Rectal smooth muscle tissue (tissue), 1 donor: Measurements from ENCODE around the gene FAM83B.
"Not testable (repeated sequence)": the region's sequence is repeated elsewhere in the genome, so short reads cannot be mapped to it uniquely, and the experiment has no call there.

Source experiments
- H3K27ac ChIP-seq: one replicate; pipeline ENCODE4 v1.7.0; 2013; ENCODE audit warnings: low read depth, low read length, inconsistent platforms
- H3K27me3 ChIP-seq: one replicate; pipeline ENCODE4 v1.7.0; 2013; ENCODE audit warnings: low read length; ENCODE audit not compliant: control insufficient read depth, insufficient read depth
- H3K36me3 ChIP-seq: one replicate; pipeline ENCODE4 v1.7.0; 2013; ENCODE audit warnings: low read length; ENCODE audit not compliant: control insufficient read depth, insufficient read depth
- H3K4me1 ChIP-seq: one replicate; pipeline ENCODE4 v1.7.0; 2013; ENCODE audit warnings: low read length; ENCODE audit not compliant: control insufficient read depth, insufficient read depth
- H3K4me3 ChIP-seq: one replicate; pipeline ENCODE4 v1.7.0; 2013; ENCODE audit warnings: low read length
- H3K9ac ChIP-seq: one replicate; pipeline ENCODE4 v1.7.0; 2013; ENCODE audit warnings: low read length

FAM83B gene, protein sequence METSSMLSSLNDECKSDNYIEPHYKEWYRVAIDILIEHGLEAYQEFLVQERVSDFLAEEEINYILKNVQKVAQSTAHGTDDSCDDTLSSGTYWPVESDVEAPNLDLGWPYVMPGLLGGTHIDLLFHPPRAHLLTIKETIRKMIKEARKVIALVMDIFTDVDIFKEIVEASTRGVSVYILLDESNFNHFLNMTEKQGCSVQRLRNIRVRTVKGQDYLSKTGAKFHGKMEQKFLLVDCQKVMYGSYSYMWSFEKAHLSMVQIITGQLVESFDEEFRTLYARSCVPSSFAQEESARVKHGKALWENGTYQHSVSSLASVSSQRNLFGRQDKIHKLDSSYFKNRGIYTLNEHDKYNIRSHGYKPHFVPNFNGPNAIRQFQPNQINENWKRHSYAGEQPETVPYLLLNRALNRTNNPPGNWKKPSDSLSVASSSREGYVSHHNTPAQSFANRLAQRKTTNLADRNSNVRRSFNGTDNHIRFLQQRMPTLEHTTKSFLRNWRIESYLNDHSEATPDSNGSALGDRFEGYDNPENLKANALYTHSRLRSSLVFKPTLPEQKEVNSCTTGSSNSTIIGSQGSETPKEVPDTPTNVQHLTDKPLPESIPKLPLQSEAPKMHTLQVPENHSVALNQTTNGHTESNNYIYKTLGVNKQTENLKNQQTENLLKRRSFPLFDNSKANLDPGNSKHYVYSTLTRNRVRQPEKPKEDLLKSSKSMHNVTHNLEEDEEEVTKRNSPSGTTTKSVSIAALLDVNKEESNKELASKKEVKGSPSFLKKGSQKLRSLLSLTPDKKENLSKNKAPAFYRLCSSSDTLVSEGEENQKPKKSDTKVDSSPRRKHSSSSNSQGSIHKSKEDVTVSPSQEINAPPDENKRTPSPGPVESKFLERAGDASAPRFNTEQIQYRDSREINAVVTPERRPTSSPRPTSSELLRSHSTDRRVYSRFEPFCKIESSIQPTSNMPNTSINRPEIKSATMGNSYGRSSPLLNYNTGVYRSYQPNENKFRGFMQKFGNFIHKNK

DNA sequence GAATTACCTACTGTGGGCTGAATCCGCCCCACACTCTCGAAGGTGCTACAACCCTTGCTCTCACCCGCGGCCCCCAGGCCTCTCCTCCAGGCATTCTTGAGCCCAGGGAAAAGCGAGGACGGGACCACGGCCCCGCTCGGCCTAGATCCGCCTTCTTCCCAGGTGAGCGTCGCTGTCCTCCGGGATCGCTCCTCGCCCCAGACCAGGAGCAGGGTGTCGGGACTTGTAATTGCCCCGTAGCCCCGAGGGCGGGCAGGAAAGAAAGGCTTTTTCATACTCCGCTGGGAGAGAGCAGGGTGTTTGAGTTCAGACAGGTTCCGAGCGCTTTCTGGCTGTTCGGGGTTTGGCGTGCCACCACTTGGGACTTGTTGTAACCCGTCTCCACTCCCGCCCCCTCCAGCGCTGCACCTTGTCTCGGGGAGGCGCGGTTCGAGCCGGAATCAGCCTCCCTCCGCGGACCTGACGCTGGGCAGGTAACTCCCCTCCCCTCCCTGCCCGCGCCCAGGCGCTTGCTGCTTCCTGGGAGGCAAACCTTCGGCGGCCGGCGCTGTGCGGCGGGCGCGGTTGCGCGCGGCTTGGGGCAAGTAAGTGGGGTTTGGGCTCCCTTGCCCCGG lies at the start of gene FAM83B:
Gene FAM83B (plus strand): TSS at position 529 of the 614 bp plus-strand sequence. CDS start 23,476 bp downstream, outside the sequence.
- Histone ChIP-seq H3K4me1 (no peaks in the 10 kb centered on the region), H3K4me3 (peak within 1 kb of the TSS; percentile 61), H3K36me3 (no peaks in the 10 kb centered on the region), H3K27me3 (no peaks in the 10 kb centered on the region), H3K27ac (no peak within 1 kb of the TSS), H3K9ac (no peak within 1 kb of the TSS)

DNA sequence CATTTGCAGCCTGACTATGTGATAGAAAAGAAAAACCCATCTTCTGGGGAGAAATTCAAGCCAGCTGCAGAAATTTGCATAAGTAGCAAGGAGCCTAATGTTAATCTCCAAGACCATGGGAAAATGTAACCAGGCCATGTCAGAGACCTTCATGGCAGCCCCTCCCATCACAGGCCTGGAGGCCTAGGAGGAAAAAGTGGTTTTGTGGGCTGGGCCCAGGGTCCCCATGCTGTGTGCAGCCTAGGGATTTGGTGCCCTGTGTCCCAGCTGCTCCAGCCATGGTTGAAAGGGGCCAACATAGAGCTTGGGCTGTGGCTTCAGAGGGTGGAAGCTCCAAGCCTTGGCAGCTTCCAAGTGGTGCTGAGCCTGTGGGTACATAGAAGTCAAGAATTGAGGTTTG lies 49.7 kb upstream of the FAM83B start:
- not testable (repeated sequence) for H3K27ac ChIP-seq, H3K27me3 ChIP-seq, H3K4me3 ChIP-seq, H3K36me3 ChIP-seq, H3K4me1 ChIP-seq, H3K9ac ChIP-seq

DNA sequence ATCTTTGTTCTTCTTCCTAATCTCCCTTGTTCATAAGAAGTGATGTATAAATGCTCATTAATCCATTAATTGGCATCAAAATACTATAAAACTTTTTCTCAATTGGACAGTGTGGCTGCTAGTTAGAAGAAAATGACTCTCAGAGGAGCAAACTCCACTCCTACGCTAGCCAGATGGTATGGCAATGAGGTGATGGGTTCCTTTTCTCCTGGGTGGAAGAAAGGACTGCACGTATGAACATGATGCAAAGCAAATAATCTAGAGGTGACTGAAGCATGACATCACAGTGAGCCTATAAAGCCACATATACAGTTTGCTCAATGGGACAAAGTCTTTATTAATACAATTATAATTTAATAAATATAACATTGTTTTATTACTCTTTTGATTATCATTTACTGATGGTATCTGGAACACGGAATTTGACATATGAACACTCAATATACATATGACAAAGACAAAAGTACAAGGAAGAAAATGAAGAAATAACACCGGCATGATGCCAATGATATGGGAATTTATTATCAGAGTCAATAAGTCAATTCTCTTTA lies 46.4 kb upstream of the FAM83B start:
- H3K36me3 ChIP-seq: no peaks in the 10 kb centered on the region
- no peak overlapping the region for H3K27ac ChIP-seq
- H3K4me3 ChIP-seq: no peak overlapping the region
- H3K4me1 ChIP-seq: no peaks in the 10 kb centered on the region
- H3K27me3 ChIP-seq: no peaks in the 10 kb centered on the region
- no peak overlapping the region for H3K9ac ChIP-seq

DNA sequence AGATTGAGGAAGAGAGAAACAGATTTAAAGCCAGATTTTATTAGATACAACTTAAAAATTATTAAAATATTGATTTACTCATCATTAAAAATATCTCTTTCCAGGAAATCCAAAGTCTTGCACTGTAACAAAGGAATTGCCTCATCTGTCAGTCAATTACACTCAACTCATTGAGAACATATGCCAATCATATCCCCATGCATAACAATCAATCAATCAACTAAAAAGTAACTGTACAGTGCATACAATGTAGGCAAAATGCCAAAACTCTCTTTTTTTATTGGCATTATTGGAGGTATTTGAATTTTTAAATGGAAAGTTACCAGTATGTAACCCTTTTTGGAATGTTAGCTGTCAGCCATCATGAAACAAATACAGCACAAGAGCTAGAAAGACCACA lies 45.3 kb upstream of the FAM83B start:
- Histone ChIP-seq H3K36me3 (no peaks in the 10 kb centered on the region), H3K27ac (no peak overlapping the region), H3K9ac (no peak overlapping the region), H3K4me3 (no peak overlapping the region), H3K27me3 (no peaks in the 10 kb centered on the region), H3K4me1 (no peaks in the 10 kb centered on the region)

DNA sequence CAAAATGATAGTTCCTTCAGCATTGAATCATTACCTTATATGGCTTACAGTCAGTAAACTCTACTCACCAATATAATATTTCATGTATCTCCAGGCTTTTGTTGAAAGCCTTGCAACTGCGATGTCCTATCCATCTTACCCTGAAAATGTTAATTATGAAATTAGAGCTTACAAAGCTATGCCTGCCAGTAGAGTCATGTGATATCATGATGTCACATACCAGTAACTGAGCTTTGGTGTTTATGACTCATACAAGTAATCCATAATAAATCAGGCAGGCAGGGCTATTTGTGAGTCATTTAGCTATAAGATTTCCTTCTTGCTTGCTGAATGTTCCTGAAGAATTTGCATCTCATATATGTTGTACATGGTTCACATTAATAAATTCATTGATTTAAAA lies 44.9 kb upstream of the FAM83B start:
- H3K4me1 ChIP-seq: no peaks in the 10 kb centered on the region
- no peaks in the 10 kb centered on the region for H3K36me3 ChIP-seq
- no peaks in the 10 kb centered on the region for H3K27me3 ChIP-seq
- no peak overlapping the region for H3K27ac ChIP-seq
- no peak overlapping the region for H3K4me3 ChIP-seq
- no peak overlapping the region for H3K9ac ChIP-seq

DNA sequence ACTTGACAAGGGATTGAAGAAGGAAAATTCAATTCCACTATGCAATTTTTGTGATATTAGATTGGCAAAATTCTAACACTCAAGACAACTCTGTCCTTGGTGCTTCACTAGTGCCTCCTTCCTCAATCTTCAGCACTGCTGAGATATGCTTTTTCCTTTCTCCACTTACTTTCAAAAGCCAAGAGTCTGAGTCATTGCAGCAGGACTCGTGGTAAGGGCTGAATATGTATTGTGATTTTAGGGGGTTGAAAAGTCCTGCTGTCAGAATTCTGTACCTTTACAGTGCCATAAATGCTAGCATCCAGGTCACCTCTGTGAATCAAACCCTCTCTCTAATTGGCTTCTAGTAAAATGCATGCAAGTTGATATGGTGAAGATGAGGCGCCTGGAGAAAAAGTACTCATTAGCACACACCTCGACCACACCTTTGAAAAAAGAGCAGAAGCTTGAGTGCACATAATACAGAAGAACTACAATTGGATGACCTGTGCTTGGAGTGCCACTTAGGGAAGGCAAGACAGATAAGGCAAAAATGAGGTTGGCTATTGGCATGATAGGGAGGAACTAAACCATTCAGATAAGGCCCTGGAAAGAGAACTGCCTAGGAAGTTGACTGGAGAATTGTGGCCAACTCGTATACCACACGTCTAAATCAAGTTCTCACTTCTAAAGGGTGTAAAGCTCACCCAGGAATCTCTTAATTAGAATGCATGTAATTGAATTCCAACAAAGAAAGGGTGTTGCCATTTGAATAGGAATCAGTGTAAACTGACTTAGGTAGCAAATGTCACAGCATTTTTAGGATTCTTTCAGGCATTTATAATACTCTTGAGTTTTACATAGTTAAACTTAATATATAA lies 43.6 kb upstream of the FAM83B start:
- no peak overlapping the region for H3K4me3 ChIP-seq
- no peak overlapping the region for H3K27ac ChIP-seq
- H3K27me3 ChIP-seq: no peaks in the 10 kb centered on the region
- H3K4me1 ChIP-seq: no peaks in the 10 kb centered on the region
- no peak overlapping the region for H3K9ac ChIP-seq
- no peaks in the 10 kb centered on the region for H3K36me3 ChIP-seq

DNA sequence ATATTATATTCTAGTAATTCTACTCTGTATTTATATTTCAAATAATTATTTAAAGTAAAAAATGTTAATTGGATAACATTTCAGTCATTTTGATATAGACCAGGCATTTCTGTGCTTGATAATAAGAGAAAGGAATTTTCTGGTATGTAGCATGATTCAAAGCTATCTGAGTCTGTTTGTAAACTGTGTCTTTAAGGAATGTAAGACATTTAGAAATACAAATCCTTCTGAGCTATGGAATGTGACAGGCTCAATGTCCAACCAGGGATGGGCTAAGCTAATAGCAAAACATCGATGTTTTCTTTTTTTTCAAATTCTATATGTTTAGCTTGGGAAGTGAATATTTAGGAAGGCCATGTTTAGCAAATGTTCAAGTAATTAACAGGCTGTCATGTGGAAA lies 41.5 kb upstream of the FAM83B start:
- H3K4me1 ChIP-seq: no peaks in the 10 kb centered on the region
- H3K27me3 ChIP-seq: no peaks in the 10 kb centered on the region
- H3K9ac ChIP-seq: no peak overlapping the region
- no peak overlapping the region for H3K27ac ChIP-seq
- no peaks in the 10 kb centered on the region for H3K36me3 ChIP-seq
- H3K4me3 ChIP-seq: no peak overlapping the region

DNA sequence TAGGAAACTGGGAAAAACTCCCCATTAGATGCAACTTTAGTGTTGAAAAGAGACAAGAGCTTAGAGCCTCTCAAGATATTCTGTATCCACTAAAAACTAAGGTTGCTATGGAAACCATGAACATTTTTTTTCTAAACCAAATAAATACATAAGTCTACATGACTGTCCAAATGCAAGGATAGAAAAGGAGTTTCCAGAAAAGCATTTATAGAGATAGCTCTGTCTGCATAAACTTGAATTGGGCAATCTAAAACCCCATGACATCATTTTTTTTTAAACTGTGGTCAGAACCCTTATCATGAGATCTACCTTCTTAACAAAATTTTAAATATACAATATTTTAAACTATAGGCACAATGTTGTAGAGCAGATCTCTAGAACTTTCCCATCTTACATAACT lies 36.4 kb upstream of the FAM83B start:
- Histone ChIP-seq H3K27ac (no peak overlapping the region), H3K9ac (no peak overlapping the region), H3K27me3 (no peaks in the 10 kb centered on the region), H3K4me1 (no peaks in the 10 kb centered on the region), H3K4me3 (no peak overlapping the region), H3K36me3 (no peaks in the 10 kb centered on the region)

DNA sequence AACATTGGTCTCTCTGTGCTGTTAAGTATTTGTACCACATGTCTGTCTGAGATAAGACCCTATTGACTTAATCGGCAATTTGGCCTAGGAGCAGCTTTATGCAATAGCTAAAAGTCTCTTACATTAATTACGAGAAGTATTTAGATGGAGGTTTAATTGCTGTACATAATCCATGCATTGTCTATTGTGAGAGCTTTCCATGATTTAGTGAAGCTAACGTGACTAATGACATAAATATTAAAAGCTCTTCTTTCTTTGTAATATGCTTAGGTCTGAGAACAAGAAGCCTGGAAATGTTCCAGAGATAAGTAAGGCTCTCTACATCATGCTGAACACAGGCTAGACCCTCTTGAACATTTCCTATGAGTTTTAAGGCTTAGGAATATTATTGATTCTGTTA lies 32.7 kb upstream of the FAM83B start:
- Histone ChIP-seq H3K4me3 (no peak overlapping the region), H3K36me3 (no peaks in the 10 kb centered on the region), H3K27ac (no peak overlapping the region), H3K4me1 (no peaks in the 10 kb centered on the region), H3K9ac (no peak overlapping the region), H3K27me3 (no peaks in the 10 kb centered on the region)

DNA sequence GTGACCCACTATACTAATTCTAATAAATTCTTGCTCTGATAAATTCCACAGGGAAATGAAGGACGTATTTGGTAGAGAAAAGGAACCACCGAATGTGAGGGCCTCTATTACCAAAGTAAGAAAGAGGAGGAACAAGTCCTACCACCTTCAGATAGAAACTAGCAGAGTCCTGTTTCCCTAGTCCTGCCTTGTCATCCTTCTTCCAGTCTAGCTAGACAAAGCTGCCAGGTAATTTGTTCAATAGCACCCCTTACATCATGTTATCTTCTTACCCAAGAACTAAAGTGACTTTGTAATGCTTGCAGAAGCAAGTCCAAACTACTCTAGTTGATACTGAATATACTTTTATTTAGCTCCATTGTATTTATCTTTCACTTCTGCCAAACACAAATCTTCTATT lies 29.3 kb upstream of the FAM83B start:
- no peak overlapping the region for H3K4me3 ChIP-seq

DNA sequence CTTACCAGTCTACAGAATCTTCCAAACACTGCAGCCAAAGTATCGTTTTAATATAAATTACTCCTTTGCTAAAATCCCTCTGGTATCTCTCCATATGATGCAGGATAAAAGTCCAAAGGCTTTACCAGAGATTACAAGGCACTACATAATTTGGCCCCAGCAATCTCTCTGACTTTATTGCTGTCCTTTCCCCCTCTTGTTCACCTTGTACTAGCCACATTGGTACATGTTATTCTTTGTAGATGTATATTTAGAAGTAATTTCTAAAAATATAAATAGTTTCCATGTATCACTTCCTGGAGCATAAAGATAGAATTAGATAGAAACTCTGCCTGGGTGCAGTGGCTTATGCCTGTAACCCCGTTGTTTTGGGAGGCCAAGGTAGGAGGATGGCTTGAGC lies 28.7 kb upstream of the FAM83B start:
- H3K36me3 ChIP-seq: no peaks in the 10 kb centered on the region
- no peak overlapping the region for H3K4me3 ChIP-seq
- H3K27me3 ChIP-seq: no peaks in the 10 kb centered on the region
- H3K4me1 ChIP-seq: no peaks in the 10 kb centered on the region
- H3K9ac ChIP-seq: no peak overlapping the region
- no peak overlapping the region for H3K27ac ChIP-seq

More for the DNA sequence above, 29.3 kb upstream of the FAM83B start:
- no peaks in the 10 kb centered on the region for H3K4me1 ChIP-seq
- H3K27ac ChIP-seq: no peak overlapping the region
- H3K36me3 ChIP-seq: no peaks in the 10 kb centered on the region
- no peak overlapping the region for H3K9ac ChIP-seq
- H3K27me3 ChIP-seq: no peaks in the 10 kb centered on the region
